Glutamatergic neuron (in vitro differentiated cells): ENCODE measurements around the gene ZFYVE28. TPM values are rescaled to one million over a fixed set of nuclear protein-coding genes. Genes with fewer than 3 reads are reported as not detected.

Source experiments
- DNase-seq: peaks from one replicate; pipeline ENCODE4 v3.0.0; 2022
- H3K27ac Mint-ChIP-seq: one replicate; pipeline ENCODE4 v1.8.0; 2020; ENCODE audit warnings: mild to moderate bottlenecking, mixed read lengths, inconsistent platforms; ENCODE audit not compliant: unreplicated experiment
- H3K27me3 Mint-ChIP-seq: one replicate; pipeline ENCODE4 v1.8.0; 2020; ENCODE audit warnings: mild to moderate bottlenecking, moderate library complexity, mixed read lengths, inconsistent platforms; ENCODE audit not compliant: unreplicated experiment
- H3K36me3 Mint-ChIP-seq: one replicate; pipeline ENCODE4 v1.8.0; 2020; ENCODE audit warnings: mild to moderate bottlenecking, mixed read lengths, inconsistent platforms; ENCODE audit not compliant: unreplicated experiment
- H3K4me1 Mint-ChIP-seq: one replicate; pipeline ENCODE4 v1.8.0; 2020; ENCODE audit warnings: mild to moderate bottlenecking, low read depth, mixed read lengths, inconsistent platforms; ENCODE audit not compliant: unreplicated experiment
- H3K4me3 Mint-ChIP-seq: one replicate; pipeline ENCODE4 v1.8.0; 2020; ENCODE audit warnings: mild to moderate bottlenecking, mixed read lengths, inconsistent platforms; ENCODE audit not compliant: unreplicated experiment
- H3K9me3 Mint-ChIP-seq: one replicate; pipeline ENCODE4 v1.8.0; 2020; ENCODE audit warnings: mild to moderate bottlenecking, moderate library complexity, mixed read lengths, inconsistent platforms; ENCODE audit not compliant: unreplicated experiment
- CTCF ChIP-seq: fragments of 200-600 bp; sonication (generic); IDR thresholded peaks from one replicate; pipeline ENCODE4 v1.5.0; 2021; ENCODE audit not compliant: partially characterized antibody, unreplicated experiment
- total RNA-seq: library from RNA; stranded (reverse); fragmentation: NEBNext Ultra II Directional; extraction: Animal tissue kit (Norgen Biotek cat#: 25700); gene quantifications from one replicate; pipeline ENCODE4 v1.2.1, GENCODE V29; 2021; ENCODE audit not compliant: unreplicated experiment

ZFYVE28 gene
- total RNA-seq, 1 donor from 2014 or later, result 4.8 TPM

GRCh38 chr4:2290488-2290887 is 128.0 kb downstream of the ZFYVE28 start:
- Mint-ChIP-seq H3K4me1 (peaks cover 16% of the 10 kb centered on the region), H3K9me3 (no peaks in the 10 kb centered on the region)

GRCh38 chr4:2289955-2290333 is 128.5 kb downstream of the ZFYVE28 start:
- no peaks in the 10 kb centered on the region for H3K9me3 Mint-ChIP-seq

More at GRCh38 chr4:2290488-2290887, 128.0 kb downstream of the ZFYVE28 start:
- no peak for TF ChIP-seq CTCF
- Mint-ChIP-seq H3K4me3 (no peak overlapping the region), H3K36me3 (no peaks in the 10 kb centered on the region), H3K27ac (no peak overlapping the region), H3K27me3 (peaks cover 6% of the 10 kb centered on the region)
- no peak for DNase-seq

GRCh38 chr4:2289311-2289954 is 129.0 kb downstream of the ZFYVE28 start:
- H3K9me3 Mint-ChIP-seq, result no peaks in the 10 kb centered on the region
- peaks cover 6% of the 10 kb centered on the region for H3K27me3 Mint-ChIP-seq
- no peak overlapping the region for H3K27ac Mint-ChIP-seq
- DNase-seq, result no peak
- no peak for TF ChIP-seq CTCF
- no peak overlapping the region for H3K4me3 Mint-ChIP-seq
- H3K36me3 Mint-ChIP-seq, result no peaks in the 10 kb centered on the region
- H3K4me1 Mint-ChIP-seq, result peaks cover 18% of the 10 kb centered on the region

More at GRCh38 chr4:2289955-2290333, 128.5 kb downstream of the ZFYVE28 start:
- H3K27me3 Mint-ChIP-seq, result peaks cover 8% of the 10 kb centered on the region
- no peak overlapping the region for H3K4me3 Mint-ChIP-seq
- H3K36me3 Mint-ChIP-seq, result no peaks in the 10 kb centered on the region
- DNase-seq, result no peak
- H3K27ac Mint-ChIP-seq, result no peak overlapping the region
- peaks cover 18% of the 10 kb centered on the region for H3K4me1 Mint-ChIP-seq
- TF ChIP-seq CTCF, result no peak

GRCh38 chr4:2288051-2288541 is 130.3 kb downstream of the ZFYVE28 start:
- no peak for DNase-seq

More at GRCh38 chr4:2288051-2288541, 130.3 kb downstream of the ZFYVE28 start:
- H3K36me3 Mint-ChIP-seq, result no peaks in the 10 kb centered on the region
- peaks cover 5% of the 10 kb centered on the region for H3K27me3 Mint-ChIP-seq
- H3K27ac Mint-ChIP-seq, result no peak overlapping the region
- H3K9me3 Mint-ChIP-seq, result peaks cover 2% of the 10 kb centered on the region
- peaks cover 18% of the 10 kb centered on the region for H3K4me1 Mint-ChIP-seq
- no peak overlapping the region for H3K4me3 Mint-ChIP-seq
- TF ChIP-seq CTCF, result no peak
